Stimulated activated CD8-positive, alpha-beta memory T cell treated with anti-CD3 and anti-CD28 coated beads, Interleukin-15, amount 100 ng/mL, for 1 hour (primary cell): ENCODE data around the gene TCF12.

Experiments
- DNase-seq: peaks from one replicate; pipeline ENCODE4 v3.0.0-alpha.2; 2020; ENCODE audit warnings: low read depth

Gene TCF12

DNA sequence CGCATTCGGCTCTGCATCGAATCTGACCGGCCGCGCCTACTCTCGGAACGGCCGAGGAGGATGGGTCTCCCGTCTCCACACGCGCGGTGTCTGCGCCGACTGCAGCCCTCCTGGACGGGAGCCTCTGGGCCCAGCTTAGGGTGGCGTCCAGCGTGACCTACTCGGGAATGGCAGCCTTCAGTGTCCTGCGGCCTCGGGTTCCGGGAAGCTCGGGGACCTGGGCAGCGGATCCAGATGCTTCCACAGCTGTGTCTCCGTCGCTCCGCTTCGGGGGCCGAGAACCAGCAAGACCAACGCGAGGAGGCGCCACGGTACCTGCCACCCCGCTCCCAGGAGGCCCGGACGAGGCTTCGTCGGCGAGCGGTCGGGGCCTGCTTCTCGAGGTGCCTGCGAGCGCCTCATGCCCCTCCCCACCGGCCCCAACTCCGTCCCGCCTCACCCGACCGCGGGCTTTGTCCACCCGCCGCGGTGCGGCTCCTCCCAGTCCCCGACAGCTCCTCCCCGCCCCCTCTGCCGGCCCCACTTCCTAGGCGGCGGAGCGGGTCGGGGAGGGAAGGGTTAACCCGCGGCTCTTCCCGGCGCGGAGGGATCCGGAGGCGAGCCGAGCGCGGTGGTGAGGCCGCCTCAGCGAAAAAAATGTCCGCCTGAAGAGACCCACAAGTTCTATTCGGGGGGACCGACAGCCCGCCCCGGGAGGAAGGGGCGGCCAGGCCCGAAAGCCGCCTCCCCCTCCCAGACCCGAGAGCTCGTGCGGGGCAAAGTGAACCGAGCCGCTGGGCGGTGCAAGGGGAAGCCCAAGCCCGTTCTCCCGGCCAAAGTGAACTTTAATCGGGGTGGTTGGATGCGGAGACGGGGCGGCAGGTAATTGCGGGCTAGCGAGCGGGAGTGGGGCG, at the start of gene TCF12:
TCF12 (plus strand) TSS at position 599 of the 893 bp plus-strand sequence. CDS start 1,270 bp downstream, outside the sequence.
- peak; percentile 70 for DNase-seq

DNA sequence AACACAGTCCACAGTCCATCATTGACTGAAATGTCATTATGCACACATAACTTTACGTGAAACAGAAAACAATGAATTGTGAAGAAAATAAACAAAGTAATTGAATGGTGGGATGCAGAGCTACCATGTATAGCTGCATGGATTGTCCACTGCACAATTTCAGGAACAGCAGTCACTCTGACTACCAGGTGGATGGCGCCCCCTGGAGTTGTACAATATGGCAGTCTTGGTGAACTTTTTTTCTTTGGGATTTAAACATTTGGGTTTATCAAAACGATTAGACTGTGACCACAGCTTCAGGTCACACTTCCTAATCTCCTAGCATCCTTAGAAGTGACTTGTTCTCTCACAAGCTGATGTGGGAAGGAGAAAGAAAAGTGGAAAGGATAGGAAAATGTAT, 48.9 kb upstream of the TCF12 start:
- no peak for DNase-seq

DNA sequence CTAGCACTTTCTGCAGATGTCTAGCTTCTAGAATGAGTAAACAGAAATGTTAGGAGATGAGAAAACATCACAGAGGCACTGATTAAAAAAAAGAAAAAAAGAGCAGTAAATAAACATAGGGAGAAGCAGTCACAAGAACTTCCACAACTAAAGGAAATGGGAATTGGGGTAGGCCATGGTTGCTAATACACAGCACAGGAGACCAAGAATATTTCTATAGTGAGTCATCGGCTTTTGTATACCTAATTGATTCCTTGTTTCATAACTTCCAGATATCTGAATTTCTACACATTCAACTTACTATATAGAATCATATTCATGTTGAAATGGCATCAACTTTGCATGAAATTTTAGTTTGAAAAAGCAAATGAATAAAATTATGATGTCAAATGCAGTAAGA, 47.3 kb upstream of the TCF12 start:
- no peak for DNase-seq

DNA sequence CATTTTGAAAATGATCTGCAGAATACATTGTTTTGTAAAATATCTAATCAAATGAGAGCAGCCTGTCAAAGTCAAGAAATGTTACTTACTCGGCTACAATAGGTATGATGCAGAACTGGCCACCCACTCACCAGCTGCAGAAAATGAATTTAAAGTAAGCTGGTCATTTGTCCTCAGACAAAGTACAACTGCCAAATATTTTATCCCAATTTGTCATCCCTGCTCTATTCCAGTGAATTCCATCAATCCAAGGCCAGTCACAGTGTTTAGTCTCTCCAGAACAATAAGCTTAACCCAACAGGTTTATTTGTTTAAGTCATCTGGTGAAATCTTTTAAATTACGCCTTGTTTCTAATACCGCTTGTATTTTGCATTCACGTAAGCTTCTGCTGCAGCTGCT, 46.6 kb upstream of the TCF12 start:
- no peak for DNase-seq

DNA sequence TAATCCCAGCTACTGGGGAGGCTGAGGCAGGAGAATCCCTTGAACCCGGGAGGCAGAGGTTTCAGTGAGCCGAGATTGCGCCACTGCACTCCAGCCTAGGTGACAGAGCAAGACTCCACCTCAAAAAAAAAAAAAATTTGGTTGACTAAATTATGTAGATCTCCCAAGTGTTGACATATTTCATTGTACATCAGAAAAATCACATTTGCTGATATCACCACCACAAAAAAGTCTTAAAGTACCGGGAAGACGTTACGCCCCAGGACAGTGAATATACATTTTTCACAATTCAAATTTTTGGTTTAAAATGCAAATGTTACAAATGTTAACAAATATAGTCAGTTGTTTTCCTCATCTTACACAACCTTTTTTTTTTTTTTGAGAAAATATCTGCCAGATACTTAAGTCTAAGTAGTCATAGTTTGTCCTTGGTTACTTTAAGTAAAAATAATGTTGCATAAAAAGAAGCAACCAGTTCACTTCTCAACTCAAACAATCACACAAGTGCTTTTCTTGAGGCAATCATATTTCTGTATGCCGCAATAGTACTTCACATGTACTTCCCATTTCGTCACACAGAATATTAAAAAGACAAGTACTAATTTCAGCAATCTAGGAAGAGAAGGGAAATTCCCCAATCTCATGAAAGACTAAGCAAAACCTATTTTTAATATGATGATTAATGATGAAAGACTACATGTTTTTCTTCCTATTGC, 41.0 kb upstream of the TCF12 start:
- DNase-seq: no peak

DNA sequence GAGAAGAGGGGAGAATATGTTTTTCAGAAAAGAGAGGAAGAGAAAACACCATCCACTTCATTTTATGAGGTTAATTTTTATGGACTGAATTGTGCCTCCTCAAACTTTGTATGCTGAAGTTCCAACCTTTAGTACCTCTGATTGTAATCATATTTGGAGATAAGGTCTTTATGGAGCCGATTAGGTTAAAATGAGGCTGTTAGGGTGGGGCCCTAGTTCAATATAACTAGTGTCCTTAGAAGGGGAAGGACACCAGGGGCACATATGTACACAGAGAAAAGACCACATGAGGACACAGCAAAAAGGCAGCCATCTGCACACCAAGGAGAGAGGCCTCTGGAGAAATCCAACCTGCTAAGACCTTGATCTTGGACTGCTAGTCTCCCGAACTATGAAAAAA, 38.9 kb upstream of the TCF12 start:
- no peak for DNase-seq

DNA sequence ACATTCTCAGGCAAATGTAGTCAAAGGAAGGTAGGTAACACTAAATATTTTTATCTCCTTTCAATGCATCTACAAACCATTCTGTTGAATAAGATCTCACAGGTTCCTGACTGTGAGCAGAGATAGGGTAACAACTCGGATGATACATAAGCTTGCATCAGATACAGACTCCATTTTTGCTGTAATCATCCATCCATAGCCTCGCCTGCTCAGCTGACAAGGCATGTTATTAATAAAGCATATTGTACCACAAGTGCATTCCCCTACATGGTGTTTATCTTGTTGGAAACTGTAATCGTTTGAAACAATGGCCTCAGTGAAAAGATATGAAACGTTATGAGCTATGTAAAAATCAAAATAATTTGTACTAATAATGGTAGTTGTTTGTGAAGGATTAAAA, 35.4 kb upstream of the TCF12 start:
- DNase-seq: no peak

DNA sequence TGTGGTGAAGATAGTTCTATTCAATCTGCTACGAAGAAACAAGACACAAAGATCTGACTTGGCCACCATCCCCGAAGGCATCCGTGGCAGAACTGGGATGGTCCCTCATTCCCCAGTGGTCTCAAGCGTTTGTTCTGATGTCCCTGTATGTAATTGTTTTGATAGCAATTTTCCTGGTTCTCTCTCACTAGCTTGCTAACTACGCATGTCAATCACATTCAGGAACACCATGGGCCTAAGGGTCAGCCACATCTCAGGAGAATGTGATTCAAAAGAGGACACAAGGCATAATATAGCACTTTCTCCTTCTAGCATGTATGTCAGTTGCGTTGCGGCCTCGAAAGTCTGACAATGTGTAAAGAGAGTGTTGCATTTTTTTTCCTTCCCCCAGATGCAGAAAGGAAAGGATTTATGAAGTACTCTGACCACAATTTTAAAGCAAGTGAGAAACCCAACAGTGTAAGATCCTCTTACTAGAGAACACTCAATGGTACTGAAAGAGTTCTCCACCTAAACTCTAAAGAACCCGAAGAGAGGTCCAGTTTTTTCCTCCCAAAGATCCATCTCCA, 32.0 kb upstream of the TCF12 start:
- DNase-seq: no peak

DNA sequence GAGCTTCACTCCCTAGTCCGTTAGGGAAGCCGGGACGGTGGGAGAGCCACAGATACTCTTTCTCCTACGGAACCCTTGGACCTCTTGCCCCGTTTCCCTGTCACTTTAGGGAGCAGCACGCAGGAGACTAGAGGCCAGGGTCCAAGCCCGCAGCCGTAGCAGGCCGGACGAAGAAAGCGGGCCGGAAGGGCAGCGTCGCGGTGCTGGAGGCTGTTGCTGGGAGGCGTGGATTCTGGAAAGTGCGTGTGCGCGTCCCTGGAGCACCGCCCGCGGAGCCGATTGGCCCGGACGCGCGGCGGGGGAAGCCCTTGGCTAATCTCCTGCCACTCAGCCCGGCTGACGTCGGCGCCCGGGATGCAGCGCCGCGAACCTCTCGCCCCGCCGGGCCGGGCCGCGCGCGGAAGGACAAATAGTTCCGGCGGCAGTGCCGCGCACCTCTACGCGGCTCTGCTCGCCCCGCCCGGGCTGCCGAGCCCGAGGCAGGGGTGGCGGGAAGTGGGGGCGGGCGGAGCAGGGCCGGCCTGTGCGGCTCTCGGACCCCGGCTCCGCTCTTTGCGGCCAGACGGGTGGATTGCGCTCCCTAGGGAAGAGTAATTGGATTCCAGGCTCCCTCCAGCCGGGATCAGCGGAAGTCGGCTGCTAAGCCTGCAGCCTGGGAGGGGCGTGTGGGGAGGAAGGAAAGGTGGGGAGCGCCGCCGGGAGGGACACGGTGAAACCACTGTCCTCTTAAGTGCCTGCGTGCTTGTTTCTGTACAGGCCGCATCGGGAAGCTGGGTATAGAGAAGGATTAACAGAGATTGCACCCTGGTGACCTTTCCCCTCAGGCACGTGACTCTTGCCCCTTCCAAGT, 31.3 kb upstream of the TCF12 start:
- peak; percentile 41 for DNase-seq

DNA sequence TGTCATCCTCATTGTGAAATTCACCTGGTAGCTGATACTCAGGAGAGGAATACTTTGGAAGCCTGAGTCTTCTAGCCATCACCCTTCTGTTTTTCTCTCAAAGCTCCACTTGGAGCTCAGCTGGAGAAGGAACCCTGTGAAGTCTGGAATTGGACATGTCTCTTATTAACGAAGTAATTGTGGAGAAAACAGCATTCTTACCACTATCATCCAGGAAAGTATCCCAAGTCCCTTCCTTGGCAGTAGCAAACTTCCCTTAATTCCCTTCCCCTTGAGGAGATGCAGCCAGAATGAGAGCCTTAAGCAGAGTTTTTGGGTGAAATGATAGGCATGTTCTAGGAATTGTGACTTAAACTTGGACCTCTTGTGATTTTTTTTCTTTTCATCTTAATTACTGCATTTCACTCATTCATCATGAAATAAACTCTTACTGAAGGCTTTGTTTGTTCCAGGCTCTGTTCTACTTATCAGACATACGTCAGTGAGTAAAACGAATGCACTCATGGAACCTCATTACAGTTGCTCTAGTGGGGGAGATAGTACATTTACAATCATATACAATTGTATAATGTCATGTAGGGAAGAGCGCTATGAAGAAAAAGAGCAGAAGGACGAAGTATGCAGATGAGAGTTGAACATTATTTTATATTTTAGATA, 30.5 kb upstream of the TCF12 start:
- no peak for DNase-seq

DNA sequence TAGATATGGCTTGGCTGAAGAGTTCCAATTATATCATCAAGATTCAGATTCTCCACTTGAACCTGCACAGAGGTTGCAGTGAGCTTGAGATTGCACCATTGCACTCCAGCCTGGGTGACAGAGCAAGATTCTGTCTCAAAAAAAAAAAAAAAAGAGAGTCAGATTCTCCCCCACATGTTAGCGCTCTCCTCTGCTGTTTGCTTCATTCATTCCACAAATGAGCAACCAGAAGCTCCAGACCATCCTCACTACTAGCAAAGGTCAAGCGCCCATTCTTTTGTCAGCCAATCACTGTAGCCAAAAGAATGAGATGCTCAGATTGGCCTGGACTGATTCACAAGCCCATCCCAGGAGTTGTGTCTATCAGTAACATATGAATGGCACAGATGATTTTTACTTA, 28.4 kb upstream of the TCF12 start:
- no peak for DNase-seq

DNA sequence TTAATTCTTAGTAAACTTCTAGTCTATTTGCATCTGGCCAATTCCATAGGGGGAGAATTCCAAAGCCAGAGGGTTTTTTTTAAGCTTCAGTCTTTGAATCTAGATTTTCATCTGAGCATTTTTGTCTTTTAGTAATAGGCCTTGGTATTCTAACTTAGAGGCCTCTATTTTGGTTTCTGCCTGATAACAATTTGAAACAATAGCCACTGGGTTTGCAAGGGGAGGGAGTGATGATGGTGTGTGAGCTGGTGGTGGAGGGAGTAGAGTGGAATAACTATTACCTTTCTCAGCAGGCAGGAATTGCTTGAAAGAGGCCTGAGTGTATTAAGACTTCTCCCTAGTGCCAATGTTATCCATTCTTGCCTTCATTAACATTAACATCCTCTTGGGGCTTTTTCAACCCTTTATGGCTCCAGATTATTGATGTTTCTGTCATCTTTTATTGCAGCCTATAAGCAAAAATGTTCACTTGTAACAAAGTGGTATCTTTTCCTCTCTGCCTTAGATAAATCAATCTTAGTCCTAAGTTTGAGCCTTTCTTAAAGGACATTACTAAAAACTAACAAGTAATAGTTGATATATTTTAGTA, 26.5 kb upstream of the TCF12 start:
- DNase-seq: no peak

DNA sequence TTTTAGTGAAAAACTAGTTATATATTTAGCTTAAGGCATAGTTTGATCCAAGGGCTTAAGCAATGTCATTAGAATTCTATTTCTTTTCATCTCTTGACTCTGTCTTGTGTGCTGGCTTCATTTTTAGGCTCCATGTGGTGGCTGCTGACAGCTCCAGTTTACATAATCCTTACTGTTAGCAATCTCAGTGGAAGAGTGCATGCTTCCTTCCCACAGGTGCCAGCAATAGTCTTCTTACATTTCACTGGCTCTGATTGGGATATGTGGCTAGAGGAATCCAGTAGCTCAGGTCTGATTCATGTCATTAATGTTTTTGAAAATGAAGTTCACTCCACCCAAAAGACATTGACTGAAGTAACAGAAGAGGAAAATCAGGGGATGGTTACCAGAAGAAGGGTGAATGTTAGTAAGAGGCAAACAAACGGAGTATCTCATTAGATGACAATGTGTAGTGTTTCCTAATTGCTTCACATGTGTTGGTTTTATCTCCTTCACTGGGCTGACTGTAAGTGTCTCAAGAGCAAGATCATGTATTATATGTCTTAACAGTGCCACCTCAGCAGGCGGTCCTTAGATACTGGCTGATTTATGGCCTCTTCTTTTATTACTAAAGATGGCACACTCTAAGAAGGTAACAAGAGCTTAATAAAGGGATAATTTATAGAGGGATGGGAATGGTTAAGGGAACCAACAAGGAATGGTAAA, 25.6 kb upstream of the TCF12 start:
- no peak for DNase-seq

DNA sequence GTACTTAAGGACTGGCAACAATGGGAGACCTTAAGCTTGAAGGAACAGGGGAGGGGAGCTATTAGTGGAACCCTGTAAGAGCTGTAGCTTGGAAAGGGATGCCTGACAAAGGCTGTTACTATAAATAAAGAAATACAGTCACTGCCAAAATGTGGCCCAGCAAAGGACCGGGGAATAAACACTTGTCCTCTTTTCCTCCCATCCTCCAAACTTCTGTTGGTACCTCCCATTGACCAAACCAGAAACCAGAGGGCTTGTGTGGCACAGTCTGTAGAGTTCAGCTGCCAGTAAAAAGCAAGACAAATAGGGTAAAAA, 25.1 kb upstream of the TCF12 start:
- DNase-seq: no peak

DNA sequence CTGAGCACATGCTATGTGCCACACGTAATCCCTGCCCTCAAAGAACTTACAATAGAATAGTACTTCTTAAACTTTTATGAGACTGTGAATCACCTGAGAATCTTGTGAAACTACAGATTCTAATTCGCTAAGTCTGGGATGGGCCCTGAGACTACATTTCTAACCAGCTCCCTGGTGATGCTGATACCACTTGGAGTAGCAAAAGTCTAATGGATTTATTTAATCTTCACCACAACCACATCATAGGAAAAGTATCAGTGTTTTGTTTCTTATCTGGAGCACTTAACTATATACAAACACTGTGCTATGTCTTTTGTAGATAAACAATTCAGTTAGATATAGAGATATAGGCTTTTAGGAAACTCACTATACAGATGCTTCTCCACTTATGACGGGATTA, 23.8 kb upstream of the TCF12 start:
- no peak for DNase-seq

DNA sequence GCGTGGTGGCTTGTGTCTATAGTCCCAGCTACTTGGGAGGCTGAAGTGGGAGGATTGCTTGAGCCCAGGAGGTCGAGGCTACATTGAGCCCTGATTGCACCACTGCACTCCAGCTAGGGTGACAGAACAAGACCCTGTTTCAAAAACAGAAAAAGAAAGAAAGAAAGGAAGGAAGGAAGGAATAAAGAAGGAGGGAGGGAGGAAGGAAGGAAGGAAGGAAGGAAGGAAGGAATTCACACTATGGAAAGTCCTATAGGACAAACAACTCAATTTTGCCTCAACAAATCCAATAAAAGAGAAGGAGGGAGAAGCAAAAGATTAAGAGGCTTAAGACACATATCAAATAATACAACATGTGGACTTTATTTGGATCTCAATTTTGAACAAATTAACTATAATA, 16.5 kb upstream of the TCF12 start:
- DNase-seq: no peak

DNA sequence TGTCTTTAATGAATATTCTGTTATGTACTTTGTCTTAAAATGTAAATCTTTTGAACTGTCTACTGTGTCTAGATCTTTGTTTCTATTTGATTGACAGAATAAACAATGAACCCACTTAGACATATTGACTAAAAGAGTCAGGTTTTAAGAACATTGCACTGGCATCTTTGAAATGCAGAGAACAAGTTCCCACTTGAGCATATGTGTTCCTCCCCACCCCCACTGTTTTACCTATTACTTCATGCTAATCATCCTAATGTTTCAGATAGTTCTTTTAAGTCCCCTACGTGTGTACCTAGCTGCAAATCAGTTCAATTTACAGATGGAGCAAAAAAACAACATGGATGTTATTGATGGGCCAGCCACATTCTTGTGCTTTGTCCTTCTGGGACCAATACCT, 11.7 kb upstream of the TCF12 start:
- DNase-seq: no peak

DNA sequence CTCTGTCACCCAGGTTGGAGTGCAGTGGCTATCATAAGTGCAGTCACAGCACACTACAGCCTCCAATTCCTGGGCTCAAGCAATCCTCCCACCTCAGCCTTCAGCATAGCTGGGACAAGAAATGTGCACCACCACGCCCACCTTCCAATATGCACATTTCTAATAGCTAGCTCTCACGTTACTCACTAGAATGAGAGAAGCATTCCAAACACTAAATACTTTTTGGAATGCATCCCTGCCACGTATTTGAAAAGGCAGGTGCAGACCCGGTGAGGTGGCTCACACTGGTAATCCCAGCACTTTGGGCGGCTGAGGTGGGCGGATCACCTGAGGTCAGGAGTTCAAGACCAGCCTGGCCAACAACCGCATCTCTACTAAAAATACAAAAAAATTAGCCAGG, 7.6 kb upstream of the TCF12 start:
- no peak for DNase-seq

DNA sequence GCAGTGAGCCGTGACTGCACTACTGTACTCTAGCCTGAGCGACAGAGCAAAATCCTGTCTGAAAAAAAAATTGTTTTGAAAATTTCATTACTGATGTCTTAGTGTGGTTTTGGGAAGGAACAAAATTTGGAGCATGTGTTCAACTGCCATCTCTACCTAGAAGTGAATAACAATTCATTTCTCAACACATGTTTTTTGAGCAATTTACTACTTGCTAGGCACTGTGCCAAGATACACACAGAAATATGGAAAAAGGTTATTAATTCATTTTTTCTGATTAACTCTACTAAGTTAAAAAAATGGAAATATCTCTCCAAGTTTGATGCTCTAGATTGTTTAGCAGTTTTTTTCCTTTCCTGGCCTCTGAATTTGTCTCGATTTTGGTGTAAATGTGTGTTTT, 5.2 kb upstream of the TCF12 start:
- DNase-seq: no peak

DNA sequence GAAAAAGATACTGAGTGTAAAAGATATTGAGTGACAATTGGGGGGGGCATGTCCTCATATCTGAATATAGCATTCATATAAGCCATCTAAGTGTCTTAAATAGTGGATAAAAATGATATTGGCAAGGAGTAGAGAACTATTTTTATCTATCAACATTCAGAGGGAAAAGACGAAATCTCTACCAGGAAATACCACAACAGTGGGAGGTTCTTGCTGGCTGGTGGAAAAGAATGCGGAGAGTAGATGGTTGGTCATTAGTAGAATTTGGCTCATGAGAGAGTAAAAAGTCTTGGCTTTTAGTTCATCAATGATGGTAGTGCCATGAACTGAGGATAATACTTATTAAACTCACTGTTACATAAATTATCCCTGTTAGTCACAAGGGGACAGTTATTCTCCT, 4.8 kb upstream of the TCF12 start:
- DNase-seq: no peak

DNA sequence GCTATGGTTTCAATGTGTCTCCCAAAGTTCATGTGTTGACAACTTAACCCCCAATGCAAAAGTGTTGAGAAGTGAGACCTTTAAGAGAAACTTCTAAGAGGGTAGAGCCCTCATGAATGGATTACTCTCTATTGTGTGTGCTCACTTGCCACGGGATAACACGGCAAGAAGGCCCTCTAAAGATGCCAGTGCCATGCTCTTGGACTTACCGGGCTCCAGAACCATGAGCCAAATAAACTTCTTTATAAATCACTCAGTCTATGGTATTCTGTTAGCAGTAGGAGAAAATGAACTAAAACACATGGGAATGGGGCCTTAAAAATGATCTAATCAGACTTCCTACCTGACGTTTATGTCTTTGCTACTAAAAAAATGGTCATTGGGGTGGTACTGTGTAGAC, 2.6 kb upstream of the TCF12 start:
- DNase-seq: no peak
